HG02885 (cell line): ENCODE data around the gene ARPC1A.
"Not testable (repeated sequence)": the region's sequence is repeated elsewhere in the genome, so short reads cannot be mapped to it uniquely, and the experiment has no call there.

ENCODE experiments used
- ATAC-seq: cut with Tn5 transposase; IDR thresholded peaks from one replicate; pipeline ENCODE4 v1.9.1; 2021; ENCODE audit warnings: mild to moderate bottlenecking; ENCODE audit not compliant: unreplicated experiment, poor library complexity

The ARPC1A gene

GRCh38 chr7:99366646-99367045, 40.9 kb downstream of the ARPC1A start:
- ATAC-seq = no peak

GRCh38 chr7:99368750-99369389, 43.2 kb downstream of the ARPC1A start:
- no peak for ATAC-seq

- no peak for ATAC-seq
Measured at GRCh38 chr7:99369767-99370391, 44.2 kb downstream of the ARPC1A start.

- ATAC-seq = no peak
Measured at GRCh38 chr7:99371376-99371920, 45.8 kb downstream of the ARPC1A start.

GRCh38 chr7:99372275-99373090, 46.8 kb downstream of the ARPC1A start:
- no peak for ATAC-seq

- ATAC-seq = no peak
Measured at GRCh38 chr7:99373091-99374066, 47.7 kb downstream of the ARPC1A start.

- peak; percentile 64 for ATAC-seq
Measured at GRCh38 chr7:99374111-99375064, 48.7 kb downstream of the ARPC1A start, which contains the start of gene ARPC1B. Gene ARPC1B, plus strand, starts transcription at chr7:99374730. Its CDS starts 10,985 bp downstream, at chr7:99385715.

- ATAC-seq = peak; percentile 50
Measured at GRCh38 chr7:99375070-99375807, 49.5 kb downstream of the ARPC1A start.

- no peak for ATAC-seq
Measured at GRCh38 chr7:99379043-99379577, 53.4 kb downstream of the ARPC1A start.

- ATAC-seq = not testable (repeated sequence)
Measured at GRCh38 chr7:99379693-99380031, 54.0 kb downstream of the ARPC1A start.

GRCh38 chr7:99380032-99380822, 54.5 kb downstream of the ARPC1A start:
- peak; percentile 36 for ATAC-seq

- ATAC-seq = peak; percentile 81
Measured at GRCh38 chr7:99380823-99381663, 55.3 kb downstream of the ARPC1A start.

- ATAC-seq = no peak
Measured at GRCh38 chr7:99381664-99382075, 56.0 kb downstream of the ARPC1A start.

- ATAC-seq = no peak
Measured at GRCh38 chr7:99383203-99383602, 57.5 kb downstream of the ARPC1A start.

- ATAC-seq = no peak
Measured at GRCh38 chr7:99383791-99384370, 58.2 kb downstream of the ARPC1A start.

GRCh38 chr7:99384523-99384922, 58.8 kb downstream of the ARPC1A start:
- ATAC-seq = no peak
